GM12874 (cell line): ENCODE measurements around the gene IQSEC3.

Experiments used
- CTCF ChIP-seq: IDR thresholded peaks from 2 replicates; pipeline ENCODE4 v1.5.1; 2011; ENCODE audit warnings: low read depth, mild to moderate bottlenecking, control low read depth, low read length, moderate library complexity; ENCODE audit not compliant: insufficient read depth

Gene IQSEC3

GRCh38 chr12:54750-55535, 11.6 kb upstream of the IQSEC3 start:
- no peak for TF ChIP-seq CTCF

- no peak for TF ChIP-seq CTCF
These were observed 9.8 kb upstream of the IQSEC3 start for GRCh38 chr12:56683-57346.

- TF ChIP-seq CTCF: no peak
These were observed 9.0 kb upstream of the IQSEC3 start for GRCh38 chr12:57539-57938.

- TF ChIP-seq CTCF: no peak
These were observed 7.7 kb upstream of the IQSEC3 start for GRCh38 chr12:58832-59231.

GRCh38 chr12:78981-79380, 12.4 kb downstream of the IQSEC3 start:
- TF ChIP-seq CTCF: no peak

- TF ChIP-seq CTCF: no peak
These were observed 14.2 kb downstream of the IQSEC3 start for GRCh38 chr12:80681-81190.

- TF ChIP-seq CTCF: no peak
These were observed 16.2 kb downstream of the IQSEC3 start for GRCh38 chr12:82740-83139.
